Liver (tissue), 9 donors: ENCODE measurements around the gene NSG1. TPM values are rescaled to one million over a fixed set of nuclear protein-coding genes. Genes with fewer than 3 reads are reported as not detected.

ENCODE experiments used
- DNase-seq: peaks from one replicate; pipeline ENCODE4 v3.0.0-alpha.2; 2017; ENCODE audit warnings: low spot score
- H3K27ac ChIP-seq, 2 donors: one replicate each; pipeline ENCODE4 v1.7.0; 2013; ENCODE audit warnings: inconsistent platforms in 2 of 2, low read length in 2 of 2, control low read depth in 1 of 2, low read depth in 1 of 2, mild to moderate bottlenecking in 1 of 2
- H3K27me3 ChIP-seq, 4 donors: one replicate each; pipeline versions ENCODE4 v1.6.1 to v1.7.0; 2013; ENCODE audit warnings: low read length in 3 of 4, inconsistent platforms in 1 of 4, mild to moderate bottlenecking in 1 of 4, moderate library complexity in 1 of 4; ENCODE audit not compliant: control insufficient read depth in 4 of 4, insufficient read depth in 4 of 4
- H3K36me3 ChIP-seq, 4 donors: one replicate each; pipeline versions ENCODE4 v1.6.1 to v1.7.0; 2013; ENCODE audit warnings: low read length in 3 of 4, mild to moderate bottlenecking in 3 of 4, low read depth in 1 of 4, moderate library complexity in 1 of 4; ENCODE audit not compliant: control insufficient read depth in 4 of 4, insufficient read depth in 3 of 4
- H3K4me1 ChIP-seq, 4 donors: one replicate each; pipeline versions ENCODE4 v1.6.1 to v1.7.0; 2013; ENCODE audit warnings: low read length in 3 of 4, mild to moderate bottlenecking in 3 of 4, moderate library complexity in 1 of 4; ENCODE audit not compliant: control insufficient read depth in 4 of 4, insufficient read depth in 4 of 4
- H3K4me3 ChIP-seq, 3 donors: one replicate each; pipeline versions ENCODE4 v1.6.1 to v1.7.0; 2013; ENCODE audit warnings: low read length in 3 of 3, control low read depth in 1 of 3, low read depth in 1 of 3, mild to moderate bottlenecking in 1 of 3
- H3K9ac ChIP-seq, 2 donors: one replicate each; pipeline ENCODE4 v1.7.0; 2013; ENCODE audit warnings: low read length in 2 of 2, mild to moderate bottlenecking in 2 of 2, moderate library complexity in 2 of 2, control low read depth in 1 of 2, low read depth in 1 of 2
- H3K9me3 ChIP-seq, 4 donors: one replicate each; pipeline versions ENCODE4 v1.6.1 to v1.7.0; 2013; ENCODE audit warnings: low read length in 3 of 4; ENCODE audit not compliant: control insufficient read depth in 4 of 4
- EGR1 ChIP-seq, 2 donors: IDR thresholded peaks; 2 replicates each; pipeline ENCODE4 v1.6.1; 2016 to 2018; ENCODE audit warnings: antibody characterized with exemption in 2 of 2, low read depth in 2 of 2
- FOXA1 ChIP-seq: IDR thresholded peaks from 2 replicates; pipeline ENCODE4 v1.6.1; 2016; ENCODE audit warnings: antibody characterized with exemption
- FOXA2 ChIP-seq: IDR thresholded peaks from 2 replicates; pipeline ENCODE4 v1.6.1; 2016; ENCODE audit warnings: antibody characterized with exemption
- GABPA ChIP-seq, 2 donors: IDR thresholded peaks in 1 of 2; conservative IDR thresholded peaks in 1 of 2; 2 replicates each; pipeline ENCODE4 v1.6.1; 2016; ENCODE audit warnings: antibody characterized with exemption in 2 of 2, mild to moderate bottlenecking in 1 of 2, moderate library complexity in 1 of 2
- HNF4G ChIP-seq: IDR thresholded peaks from 2 replicates; pipeline ENCODE4 v1.6.1; 2016; ENCODE audit warnings: antibody characterized with exemption
- JUND ChIP-seq, 2 donors: IDR thresholded peaks; 2 replicates each; pipeline ENCODE4 v1.6.1; 2016; ENCODE audit warnings: antibody characterized with exemption in 2 of 2
- NR2F2 ChIP-seq: IDR thresholded peaks from 2 replicates; pipeline ENCODE4 v1.6.1; 2016; ENCODE audit warnings: antibody characterized with exemption
- RAD21 ChIP-seq, 2 donors: IDR thresholded peaks; 2 replicates each; pipeline ENCODE4 v1.6.1; 2016; ENCODE audit warnings: antibody characterized with exemption in 2 of 2, mild to moderate bottlenecking in 2 of 2
- RXRA ChIP-seq, 2 donors: IDR thresholded peaks; 2 replicates each; pipeline ENCODE4 v1.6.1; 2017 to 2018; ENCODE audit warnings: antibody characterized with exemption in 2 of 2, mild to moderate bottlenecking in 1 of 2
- SP1 ChIP-seq: IDR thresholded peaks from 2 replicates; pipeline ENCODE4 v1.6.1; 2018; ENCODE audit warnings: antibody characterized with exemption, mild to moderate bottlenecking
- TAF1 ChIP-seq: conservative IDR thresholded peaks from 2 replicates; pipeline ENCODE4 v1.6.1; 2016; ENCODE audit warnings: antibody characterized with exemption, mild to moderate bottlenecking
- YY1 ChIP-seq: IDR thresholded peaks from 2 replicates; pipeline ENCODE4 v1.6.1; 2016; ENCODE audit warnings: antibody characterized with exemption, mild to moderate bottlenecking
- WGBS: extraction: QIAGEN DNeasy Blood & Tissue Kit; methylation state at CpG from one replicate; pipeline ENCODE4 v1.1.7; 2013; 5-methylcytosine and 5-hydroxymethylcytosine counted together
- polyA plus RNA-seq, 2 donors: library from polyadenylated mRNA; stranded (reverse) in 1 of 2; unstranded in 1 of 2; fragments of 200-250 nt in 1 of 2; fragments of >200 nt in 1 of 2; fragmentation: Nextera tagmentation in 1 of 2; extraction: Ambion mirVana in 1 of 2; gene quantifications; one replicate each; pipeline versions ENCODE4 v1.2.1 to v1.2.3, GENCODE V29; 2013 to 2015
- total RNA-seq, 2 donors: library from RNA; depleted of rRNA; stranded (reverse); fragments of >200 nt; gene quantifications; one replicate each; pipeline ENCODE4 v1.2.3, GENCODE V29; 2014
- TF ChIP-seq, protein P1 (sequence below): IDR thresholded peaks from 2 replicates; pipeline ENCODE4 v1.6.1; 2016; ENCODE audit warnings: antibody characterized with exemption
- TF ChIP-seq, protein P2 (sequence below): IDR thresholded peaks from 2 replicates; pipeline ENCODE4 v1.6.1; 2016; ENCODE audit warnings: antibody characterized with exemption
- TF ChIP-seq, protein P3 (sequence below): fragments of 150-350 bp; IDR thresholded peaks from 2 replicates; pipeline ENCODE4 v1.5.1; 2017; ENCODE audit warnings: improper control_type of control experiment, low read depth, low read length; ENCODE audit not compliant: missing input control
- TF ChIP-seq, protein P4 (sequence below): IDR thresholded peaks from 2 replicates; pipeline ENCODE4 v1.6.1; 2016; ENCODE audit warnings: antibody characterized with exemption
- TF ChIP-seq, protein P5 (sequence below): IDR thresholded peaks from 2 replicates; pipeline ENCODE4 v1.6.1; 2016; ENCODE audit warnings: antibody characterized with exemption, mild to moderate bottlenecking
- donor health status: healthy.
- donor health status: healthy.
- donor health status: healthy.
- donor health status: healthy.
- donor health status: healthy.

NSG1 gene
- total and polyA plus RNA-seq, 4 donors, result under 0.01 to 0.33 (median 0.13) TPM

DNA sequence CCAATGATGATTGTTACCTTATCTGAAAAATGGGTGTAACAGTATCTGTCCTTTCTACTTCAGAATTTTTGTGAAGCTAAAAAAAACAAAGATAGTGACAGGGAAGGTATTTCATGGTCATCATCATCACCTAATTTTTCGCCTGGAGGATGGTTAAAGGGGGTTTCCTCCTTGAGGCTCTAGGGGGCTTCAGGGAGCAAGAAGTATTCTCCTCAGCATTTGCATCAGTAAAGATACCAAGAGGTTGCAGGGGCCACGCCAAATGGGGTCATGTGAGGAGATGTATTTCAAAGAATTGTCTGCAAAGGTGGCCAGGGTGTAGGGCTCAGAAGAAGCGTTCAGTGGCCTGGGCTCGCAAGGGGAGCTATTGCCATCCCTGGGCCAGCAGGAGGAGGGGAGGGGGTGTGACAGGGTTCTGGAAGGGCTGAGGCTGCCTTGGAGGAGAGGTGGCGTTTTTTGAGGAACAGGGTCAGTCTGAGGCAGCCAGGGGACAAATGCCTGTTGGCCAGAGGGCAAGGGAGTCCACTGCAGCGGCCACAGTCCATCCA is 7.3 kb upstream of the NSG1 start:
- H3K36me3 ChIP-seq, result no peaks in the 10 kb centered on the region
- no peak for DNase-seq
- H3K9ac ChIP-seq, result no peak overlapping the region
- WGBS, result 56% methylated on average over 6 of the region's 6 CpGs
- no peaks in the 10 kb centered on the region for H3K4me1 ChIP-seq
- no peak overlapping the region for H3K4me3 ChIP-seq
- peaks cover 0 to 3% (median under 1%) of the 10 kb centered on the region in 4 donors for H3K9me3 ChIP-seq
- TF ChIP-seq, protein P1, sequence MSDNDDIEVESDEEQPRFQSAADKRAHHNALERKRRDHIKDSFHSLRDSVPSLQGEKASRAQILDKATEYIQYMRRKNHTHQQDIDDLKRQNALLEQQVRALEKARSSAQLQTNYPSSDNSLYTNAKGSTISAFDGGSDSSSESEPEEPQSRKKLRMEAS, result no peak
- TF ChIP-seq GABPA (IDR thresholded peaks at IDR 0.05 in 1 of 2, conservative IDR thresholded peaks at IDR 0.05 in 1 of 2) (no peak), HNF4G (no peak), YY1 (no peak), RXRA (IDR thresholded peaks at IDR 0.05) (no peak), FOXA2 (no peak), FOXA1 (no peak), SP1 (no peak), EGR1 (IDR thresholded peaks at IDR 0.05; ENCODE audit: low read depth in 2 of 2) (no peak), NR2F2 (no peak), TAF1 (no peak), JUND (IDR thresholded peaks at IDR 0.05) (no peak), RAD21 (IDR thresholded peaks at IDR 0.05) (no peak)
- TF ChIP-seq, protein P2, sequence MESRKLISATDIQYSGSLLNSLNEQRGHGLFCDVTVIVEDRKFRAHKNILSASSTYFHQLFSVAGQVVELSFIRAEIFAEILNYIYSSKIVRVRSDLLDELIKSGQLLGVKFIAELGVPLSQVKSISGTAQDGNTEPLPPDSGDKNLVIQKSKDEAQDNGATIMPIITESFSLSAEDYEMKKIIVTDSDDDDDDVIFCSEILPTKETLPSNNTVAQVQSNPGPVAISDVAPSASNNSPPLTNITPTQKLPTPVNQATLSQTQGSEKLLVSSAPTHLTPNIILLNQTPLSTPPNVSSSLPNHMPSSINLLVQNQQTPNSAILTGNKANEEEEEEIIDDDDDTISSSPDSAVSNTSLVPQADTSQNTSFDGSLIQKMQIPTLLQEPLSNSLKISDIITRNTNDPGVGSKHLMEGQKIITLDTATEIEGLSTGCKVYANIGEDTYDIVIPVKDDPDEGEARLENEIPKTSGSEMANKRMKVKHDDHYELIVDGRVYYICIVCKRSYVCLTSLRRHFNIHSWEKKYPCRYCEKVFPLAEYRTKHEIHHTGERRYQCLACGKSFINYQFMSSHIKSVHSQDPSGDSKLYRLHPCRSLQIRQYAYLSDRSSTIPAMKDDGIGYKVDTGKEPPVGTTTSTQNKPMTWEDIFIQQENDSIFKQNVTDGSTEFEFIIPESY, result no peak
- TF ChIP-seq, protein P3, sequence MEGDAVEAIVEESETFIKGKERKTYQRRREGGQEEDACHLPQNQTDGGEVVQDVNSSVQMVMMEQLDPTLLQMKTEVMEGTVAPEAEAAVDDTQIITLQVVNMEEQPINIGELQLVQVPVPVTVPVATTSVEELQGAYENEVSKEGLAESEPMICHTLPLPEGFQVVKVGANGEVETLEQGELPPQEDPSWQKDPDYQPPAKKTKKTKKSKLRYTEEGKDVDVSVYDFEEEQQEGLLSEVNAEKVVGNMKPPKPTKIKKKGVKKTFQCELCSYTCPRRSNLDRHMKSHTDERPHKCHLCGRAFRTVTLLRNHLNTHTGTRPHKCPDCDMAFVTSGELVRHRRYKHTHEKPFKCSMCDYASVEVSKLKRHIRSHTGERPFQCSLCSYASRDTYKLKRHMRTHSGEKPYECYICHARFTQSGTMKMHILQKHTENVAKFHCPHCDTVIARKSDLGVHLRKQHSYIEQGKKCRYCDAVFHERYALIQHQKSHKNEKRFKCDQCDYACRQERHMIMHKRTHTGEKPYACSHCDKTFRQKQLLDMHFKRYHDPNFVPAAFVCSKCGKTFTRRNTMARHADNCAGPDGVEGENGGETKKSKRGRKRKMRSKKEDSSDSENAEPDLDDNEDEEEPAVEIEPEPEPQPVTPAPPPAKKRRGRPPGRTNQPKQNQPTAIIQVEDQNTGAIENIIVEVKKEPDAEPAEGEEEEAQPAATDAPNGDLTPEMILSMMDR, result no peak
- TF ChIP-seq, protein P4, sequence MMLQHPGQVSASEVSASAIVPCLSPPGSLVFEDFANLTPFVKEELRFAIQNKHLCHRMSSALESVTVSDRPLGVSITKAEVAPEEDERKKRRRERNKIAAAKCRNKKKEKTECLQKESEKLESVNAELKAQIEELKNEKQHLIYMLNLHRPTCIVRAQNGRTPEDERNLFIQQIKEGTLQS, result no peak
- TF ChIP-seq, protein P5, sequence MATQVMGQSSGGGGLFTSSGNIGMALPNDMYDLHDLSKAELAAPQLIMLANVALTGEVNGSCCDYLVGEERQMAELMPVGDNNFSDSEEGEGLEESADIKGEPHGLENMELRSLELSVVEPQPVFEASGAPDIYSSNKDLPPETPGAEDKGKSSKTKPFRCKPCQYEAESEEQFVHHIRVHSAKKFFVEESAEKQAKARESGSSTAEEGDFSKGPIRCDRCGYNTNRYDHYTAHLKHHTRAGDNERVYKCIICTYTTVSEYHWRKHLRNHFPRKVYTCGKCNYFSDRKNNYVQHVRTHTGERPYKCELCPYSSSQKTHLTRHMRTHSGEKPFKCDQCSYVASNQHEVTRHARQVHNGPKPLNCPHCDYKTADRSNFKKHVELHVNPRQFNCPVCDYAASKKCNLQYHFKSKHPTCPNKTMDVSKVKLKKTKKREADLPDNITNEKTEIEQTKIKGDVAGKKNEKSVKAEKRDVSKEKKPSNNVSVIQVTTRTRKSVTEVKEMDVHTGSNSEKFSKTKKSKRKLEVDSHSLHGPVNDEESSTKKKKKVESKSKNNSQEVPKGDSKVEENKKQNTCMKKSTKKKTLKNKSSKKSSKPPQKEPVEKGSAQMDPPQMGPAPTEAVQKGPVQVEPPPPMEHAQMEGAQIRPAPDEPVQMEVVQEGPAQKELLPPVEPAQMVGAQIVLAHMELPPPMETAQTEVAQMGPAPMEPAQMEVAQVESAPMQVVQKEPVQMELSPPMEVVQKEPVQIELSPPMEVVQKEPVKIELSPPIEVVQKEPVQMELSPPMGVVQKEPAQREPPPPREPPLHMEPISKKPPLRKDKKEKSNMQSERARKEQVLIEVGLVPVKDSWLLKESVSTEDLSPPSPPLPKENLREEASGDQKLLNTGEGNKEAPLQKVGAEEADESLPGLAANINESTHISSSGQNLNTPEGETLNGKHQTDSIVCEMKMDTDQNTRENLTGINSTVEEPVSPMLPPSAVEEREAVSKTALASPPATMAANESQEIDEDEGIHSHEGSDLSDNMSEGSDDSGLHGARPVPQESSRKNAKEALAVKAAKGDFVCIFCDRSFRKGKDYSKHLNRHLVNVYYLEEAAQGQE, result no peak
- no peaks in the 10 kb centered on the region for H3K27me3 ChIP-seq
- no peak overlapping the region for H3K27ac ChIP-seq
